ENCODE measurements around the gene BCAS3.

BCAS3 gene

DNA sequence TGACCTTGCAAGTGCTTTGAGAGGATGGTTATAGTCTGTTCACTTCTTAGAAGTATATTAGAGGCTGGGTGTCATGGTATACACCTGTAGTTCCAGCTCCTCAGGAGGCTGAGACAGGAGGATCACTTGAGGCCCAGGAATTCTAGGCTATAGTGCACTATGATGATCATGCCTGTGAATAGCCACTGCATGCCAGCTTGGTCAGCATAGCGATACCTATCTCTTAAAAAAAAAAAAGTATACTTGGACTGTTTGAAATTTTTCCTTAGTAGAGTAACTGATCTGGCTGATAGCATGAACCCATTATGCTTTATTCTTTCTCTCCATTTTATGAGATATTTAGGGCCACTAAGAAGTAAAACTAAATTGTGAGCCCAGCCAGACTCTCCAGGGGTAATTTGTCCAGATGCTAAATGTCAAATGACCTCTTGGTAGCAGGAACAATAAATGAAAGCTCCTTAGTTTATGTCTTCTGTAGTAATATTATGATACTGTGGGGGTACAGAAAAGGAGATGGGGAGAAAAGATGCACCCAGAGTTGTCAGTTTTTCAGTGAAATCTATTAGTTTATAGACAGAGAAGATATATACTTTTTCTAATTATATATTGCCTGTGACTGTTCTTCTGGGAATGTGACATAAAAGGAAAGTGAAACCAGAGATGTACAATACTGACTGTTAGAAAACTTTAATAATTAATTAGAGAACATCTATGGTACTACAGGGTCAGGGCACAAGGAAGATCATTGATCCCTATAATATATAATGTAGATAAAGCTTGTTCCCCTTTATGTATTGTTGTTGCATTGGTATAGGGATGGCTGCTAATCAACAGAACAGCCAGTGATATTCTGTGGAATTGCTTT is 386.7 kb downstream of the BCAS3 start:
- Mint-ChIP-seq H3K9me3 (no peaks in the 10 kb centered on the region), H3K4me1 (peaks cover 20% of the 10 kb centered on the region), H3K27me3 (ENCODE audit: low read depth, poor library complexity) (no peaks in the 10 kb centered on the region), H3K4me3 (no peak overlapping the region), H3K27ac (no peak overlapping the region), H3K36me3 (ENCODE audit: low read depth) (peaks cover 11% of the 10 kb centered on the region)
- TF ChIP-seq, protein P1, sequence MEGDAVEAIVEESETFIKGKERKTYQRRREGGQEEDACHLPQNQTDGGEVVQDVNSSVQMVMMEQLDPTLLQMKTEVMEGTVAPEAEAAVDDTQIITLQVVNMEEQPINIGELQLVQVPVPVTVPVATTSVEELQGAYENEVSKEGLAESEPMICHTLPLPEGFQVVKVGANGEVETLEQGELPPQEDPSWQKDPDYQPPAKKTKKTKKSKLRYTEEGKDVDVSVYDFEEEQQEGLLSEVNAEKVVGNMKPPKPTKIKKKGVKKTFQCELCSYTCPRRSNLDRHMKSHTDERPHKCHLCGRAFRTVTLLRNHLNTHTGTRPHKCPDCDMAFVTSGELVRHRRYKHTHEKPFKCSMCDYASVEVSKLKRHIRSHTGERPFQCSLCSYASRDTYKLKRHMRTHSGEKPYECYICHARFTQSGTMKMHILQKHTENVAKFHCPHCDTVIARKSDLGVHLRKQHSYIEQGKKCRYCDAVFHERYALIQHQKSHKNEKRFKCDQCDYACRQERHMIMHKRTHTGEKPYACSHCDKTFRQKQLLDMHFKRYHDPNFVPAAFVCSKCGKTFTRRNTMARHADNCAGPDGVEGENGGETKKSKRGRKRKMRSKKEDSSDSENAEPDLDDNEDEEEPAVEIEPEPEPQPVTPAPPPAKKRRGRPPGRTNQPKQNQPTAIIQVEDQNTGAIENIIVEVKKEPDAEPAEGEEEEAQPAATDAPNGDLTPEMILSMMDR (IDR thresholded peaks at IDR 0.05), result no peak
- DNase-seq, result no peak

DNA sequence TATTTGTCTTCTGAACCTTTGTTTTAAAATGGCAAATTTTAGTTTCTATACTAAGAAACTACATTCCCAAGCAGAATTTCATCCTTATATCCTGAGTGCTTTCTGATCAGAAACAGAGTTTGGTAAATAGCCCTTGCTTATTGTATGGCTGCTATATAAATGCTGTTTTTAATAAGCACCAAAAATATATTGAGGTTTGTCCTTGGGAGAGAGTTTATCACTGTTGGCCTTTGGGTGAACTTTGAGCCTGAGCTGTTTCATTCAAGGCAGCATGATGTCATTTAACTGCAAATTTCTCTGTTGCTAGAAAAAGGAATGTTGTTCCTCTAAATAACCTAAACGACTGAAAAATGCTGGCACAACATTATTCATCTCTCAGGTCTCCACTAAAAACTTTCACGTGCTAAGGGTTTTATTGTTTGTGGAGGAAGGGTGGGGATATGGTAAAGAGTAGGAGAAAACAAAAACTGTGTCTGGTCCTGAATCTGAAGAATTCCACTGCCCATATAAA is 387.7 kb downstream of the BCAS3 start:
- Mint-ChIP-seq H3K4me1 (peaks cover 20% of the 10 kb centered on the region), H3K27ac (peak overlapping the region; percentile 43), H3K9me3 (no peaks in the 10 kb centered on the region), H3K4me3 (no peak overlapping the region), H3K27me3 (ENCODE audit: low read depth, poor library complexity) (no peaks in the 10 kb centered on the region), H3K36me3 (ENCODE audit: low read depth) (peaks cover 11% of the 10 kb centered on the region)
- TF ChIP-seq, protein P1 (IDR thresholded peaks at IDR 0.05), result no peak
- no peak for DNase-seq

DNA sequence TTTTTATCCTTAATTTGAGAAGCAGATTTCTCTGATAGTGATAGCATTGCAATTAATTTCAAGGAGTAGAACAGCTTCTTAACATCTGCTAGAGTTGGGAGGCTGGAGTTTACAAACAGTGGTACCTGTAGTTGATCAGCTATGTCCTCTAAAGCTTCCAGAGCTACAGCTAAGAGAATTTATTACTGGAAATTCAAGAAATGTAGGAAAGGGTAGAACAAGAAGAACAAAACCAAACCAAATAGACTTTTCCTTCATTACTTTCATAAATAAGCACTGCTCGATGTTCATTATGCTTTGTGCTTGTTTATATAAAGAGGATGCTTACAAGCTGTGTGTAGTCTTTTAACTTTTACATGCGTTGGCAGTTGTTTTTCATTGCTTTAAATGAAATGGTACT is 388.4 kb downstream of the BCAS3 start:
- TF ChIP-seq, protein P1 (IDR thresholded peaks at IDR 0.05), result no peak
- peaks cover 11% of the 10 kb centered on the region for H3K36me3 Mint-ChIP-seq (ENCODE audit: low read depth)
- no peaks in the 10 kb centered on the region for H3K9me3 Mint-ChIP-seq
- no peak overlapping the region for H3K4me3 Mint-ChIP-seq
- no peak for DNase-seq
- H3K27me3 Mint-ChIP-seq (ENCODE audit: low read depth, poor library complexity), result no peaks in the 10 kb centered on the region
- H3K27ac Mint-ChIP-seq, result no peak overlapping the region
- peaks cover 20% of the 10 kb centered on the region for H3K4me1 Mint-ChIP-seq

DNA sequence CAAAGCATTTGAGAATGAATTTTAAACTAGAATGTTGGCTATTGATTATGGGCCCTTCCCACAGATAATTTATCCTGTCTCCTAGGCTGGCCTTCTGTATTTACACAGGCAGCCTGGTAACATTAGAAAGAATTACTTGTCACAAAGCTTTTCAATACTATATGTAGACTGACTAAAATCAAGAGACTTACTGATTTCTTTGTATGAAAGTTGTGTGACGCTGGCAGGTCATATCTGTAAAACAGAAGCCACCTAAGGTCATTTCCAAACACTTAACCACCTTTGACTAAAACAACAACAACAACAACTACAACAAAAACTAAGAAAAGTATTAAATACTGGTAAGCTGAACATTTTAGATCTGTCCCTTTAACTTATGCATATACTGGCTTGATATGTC is 393.0 kb downstream of the BCAS3 start:
- TF ChIP-seq, protein P1 (IDR thresholded peaks at IDR 0.05), result no peak
- no peak overlapping the region for H3K27ac Mint-ChIP-seq

DNA sequence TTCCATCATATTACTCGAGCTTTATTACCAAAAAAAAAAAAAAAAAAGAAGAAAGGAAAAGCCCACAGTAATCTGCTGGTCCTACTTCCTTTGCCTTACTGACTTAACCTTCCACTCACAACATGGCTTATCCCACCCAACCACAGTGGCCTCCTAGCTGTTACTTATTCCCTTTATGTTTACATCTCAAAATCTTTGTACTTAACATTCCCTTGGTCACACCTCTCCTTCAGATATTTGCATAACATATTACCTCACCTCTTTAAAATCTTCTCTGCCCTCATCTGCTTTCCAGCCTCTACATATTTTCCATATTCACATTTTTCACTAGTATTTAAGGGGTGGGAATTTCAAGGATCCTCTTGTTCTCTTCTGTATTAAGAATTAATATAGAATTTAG is 395.0 kb downstream of the BCAS3 start:
- Mint-ChIP-seq H3K9me3 (no peaks in the 10 kb centered on the region), H3K27me3 (ENCODE audit: low read depth, poor library complexity) (no peaks in the 10 kb centered on the region), H3K4me3 (no peak overlapping the region), H3K36me3 (ENCODE audit: low read depth) (peaks cover 11% of the 10 kb centered on the region), H3K27ac (no peak overlapping the region), H3K4me1 (no peaks in the 10 kb centered on the region)
- TF ChIP-seq, protein P1 (IDR thresholded peaks at IDR 0.05), result no peak
- DNase-seq, result no peak

More for the DNA sequence above, 393.0 kb downstream of the BCAS3 start:
- no peak overlapping the region for H3K4me3 Mint-ChIP-seq
- peaks cover 6% of the 10 kb centered on the region for H3K4me1 Mint-ChIP-seq
- peaks cover 5% of the 10 kb centered on the region for H3K36me3 Mint-ChIP-seq (ENCODE audit: low read depth)
- DNase-seq, result no peak
- H3K27me3 Mint-ChIP-seq (ENCODE audit: low read depth, poor library complexity), result no peaks in the 10 kb centered on the region
- H3K9me3 Mint-ChIP-seq, result no peaks in the 10 kb centered on the region

DNA sequence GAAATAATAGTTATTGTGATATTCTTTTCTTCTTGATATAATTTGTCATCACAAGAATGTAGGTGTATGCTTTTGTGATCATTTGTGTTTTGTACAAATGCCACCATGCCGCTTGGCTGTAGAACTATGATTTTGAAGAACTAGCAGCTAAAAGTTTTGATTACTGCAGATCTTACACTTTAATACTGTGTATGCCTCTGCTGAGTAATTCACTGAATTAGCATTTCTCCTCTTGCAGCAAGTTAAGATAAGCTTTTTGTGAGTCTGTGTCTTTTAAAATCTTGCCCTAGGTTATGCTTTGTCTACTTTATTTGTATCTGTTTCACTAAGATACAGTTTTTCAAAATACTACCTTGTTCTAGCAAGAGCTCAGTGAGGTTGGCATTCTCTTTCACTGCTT is 395.5 kb downstream of the BCAS3 start:
- Mint-ChIP-seq H3K27me3 (ENCODE audit: low read depth, poor library complexity) (no peaks in the 10 kb centered on the region), H3K4me1 (no peaks in the 10 kb centered on the region), H3K9me3 (no peaks in the 10 kb centered on the region), H3K27ac (no peak overlapping the region), H3K36me3 (ENCODE audit: low read depth) (peaks cover 11% of the 10 kb centered on the region), H3K4me3 (no peak overlapping the region)
- TF ChIP-seq, protein P1 (IDR thresholded peaks at IDR 0.05), result no peak
- DNase-seq, result no peak

Data from nephron progenitor cell (in vitro differentiated cells).